ENCODE data around the gene RALGPS1.

GRCh38 chr9:127136880-127137639, 222.5 kb downstream of the RALGPS1 start:
- no peak for TF ChIP-seq CTCF (IDR thresholded peaks at IDR 0.05; ENCODE audit: insufficient read depth, low read length)
- no peak for TF ChIP-seq SPI1 (IDR thresholded peaks at IDR 0.05; ENCODE audit: borderline replicate concordance, low read depth)
- no peak for TF ChIP-seq POLR2AphosphoS5 (IDR thresholded peaks at IDR 0.05; ENCODE audit: low read depth)
- no peak for TF ChIP-seq GABPA (IDR thresholded peaks at IDR 0.05; ENCODE audit: low read depth)
